H1 (cell line): ENCODE data around the gene GPRASP1. TPM values are rescaled to one million over a fixed set of nuclear protein-coding genes. Genes with fewer than 3 reads are reported as not detected.

ENCODE experiments used
- CTCF ChIA-PET: fragments of 300-600 bp; sonication (Branson Sonifier 250); formaldehyde crosslinking; loops from one replicate; lab custom pipeline; 2021; ENCODE audit not compliant: partially characterized antibody; lab: Charles Lee
- POLR2A ChIA-PET: fragments of 300-600 bp; sonication (Branson Sonifier 250); formaldehyde crosslinking; loops from one replicate; lab custom pipeline; 2021; ENCODE audit warnings: inconsistent platforms; ENCODE audit not compliant: partially characterized antibody; lab: Charles Lee
- DNase-seq, 2 experiments: peaks; one replicate each; pipeline versions ENCODE4 v3.0.0 to v3.0.0-alpha.2; 2010 to 2022; ENCODE audit warnings: low spot score in 2 of 2, low read depth in 1 of 2, mixed read lengths in 1 of 2
- FAIRE-seq: peaks from 2 replicates; lab custom pipeline; 2011; peaks lifted over from hg19 to GRCh38; lab: Jason Lieb, UNC
- H2AFZ ChIP-seq: 2 replicates; pipeline ENCODE4 v1.8.1; 2012; ENCODE audit warnings: low read length, inconsistent platforms
- H2AK5ac ChIP-seq: 2 replicates; pipeline ENCODE4 v1.6.1; 2013; ENCODE audit warnings: low read depth, low read length
- H2BK120ac ChIP-seq: replicated peaks from 2 replicates; pipeline ENCODE3; 2013; ENCODE audit warnings: low read depth, low read length, inconsistent platforms
- H2BK12ac ChIP-seq: 2 replicates; pipeline ENCODE4 v1.6.1; 2013; ENCODE audit warnings: low read depth, low read length
- H2BK15ac ChIP-seq: 2 replicates; pipeline ENCODE4 v1.6.1; 2013; ENCODE audit warnings: low read length
- H2BK20ac ChIP-seq: 2 replicates; pipeline ENCODE4 v1.6.1; 2013; ENCODE audit warnings: low read length
- H2BK5ac ChIP-seq: 2 replicates; pipeline ENCODE4 v1.6.1; 2013; ENCODE audit warnings: low read depth, low read length
- H3K14ac ChIP-seq: 2 replicates; pipeline ENCODE4 v1.6.1; 2013; ENCODE audit warnings: inconsistent platforms; ENCODE audit not compliant: insufficient read length
- H3K18ac ChIP-seq: 2 replicates; pipeline ENCODE4 v1.6.1; 2013; ENCODE audit warnings: low read length; ENCODE audit errors: extremely low read depth
- H3K23ac ChIP-seq: 2 replicates; pipeline ENCODE4 v1.6.1; 2013; ENCODE audit warnings: inconsistent platforms; ENCODE audit not compliant: insufficient read length
- H3K23me2 ChIP-seq: 2 replicates; pipeline ENCODE4 v1.6.1; 2013; ENCODE audit warnings: low read depth, low read length
- H3K27ac ChIP-seq: 2 replicates; pipeline ENCODE4 v1.6.1; 2011; ENCODE audit warnings: low read depth, low read length, inconsistent platforms
- H3K27me3 ChIP-seq, 4 experiments: replicated peaks in 1 of 4; 1 replicate in 1 of 4; 2 replicates in 3 of 4; pipeline versions ENCODE4 v1.6.1 to v1.8.1; 2011 to 2013; ENCODE audit warnings: low read length in 3 of 4, mild to moderate bottlenecking in 3 of 4, inconsistent platforms in 2 of 4, mixed read lengths in 2 of 4, moderate library complexity in 1 of 4; ENCODE audit not compliant: control insufficient read depth in 3 of 4, insufficient read depth in 3 of 4; ENCODE audit errors: extremely low read depth in 1 of 4
- H3K36me3 ChIP-seq, 4 experiments: 2 replicates each; pipeline versions ENCODE4 v1.6.1 to v1.8.1; 2011 to 2013; ENCODE audit warnings: mild to moderate bottlenecking in 4 of 4, low read length in 3 of 4, moderate library complexity in 2 of 4, control low read depth in 1 of 4, inconsistent platforms in 1 of 4; ENCODE audit not compliant: insufficient read depth in 4 of 4, control insufficient read depth in 2 of 4
- H3K4ac ChIP-seq: replicated peaks from 2 replicates; pipeline ENCODE3; 2013; ENCODE audit warnings: low read length, low read depth, mixed read lengths, inconsistent platforms; ENCODE audit not compliant: insufficient read length
- H3K4me1 ChIP-seq, 4 experiments: replicated peaks in 1 of 4; 1 replicate in 1 of 4; 2 replicates in 3 of 4; pipeline versions ENCODE4 v1.6.1 to v1.8.1; 2011 to 2013; ENCODE audit warnings: low read length in 3 of 4, inconsistent platforms in 2 of 4, mixed read lengths in 1 of 4; ENCODE audit not compliant: insufficient read depth in 4 of 4, control insufficient read depth in 3 of 4
- H3K4me2 ChIP-seq, 2 experiments: 2 replicates each; pipeline versions ENCODE4 v1.6.1 to v1.8.1; 2011 to 2013; ENCODE audit warnings: low read depth in 2 of 2, low read length in 2 of 2, control low read depth in 1 of 2, inconsistent platforms in 1 of 2, mild to moderate bottlenecking in 1 of 2; ENCODE audit not compliant: insufficient read depth in 1 of 2
- H3K4me3 ChIP-seq, 4 experiments: fragments of 200-600, 300-600 bp in 1 of 4; sonication (generic), shearing (Covaris generic), sonication (Bioruptor Twin) in 1 of 4; 2 replicates each; pipeline versions ENCODE4 v1.5.1 to v1.8.1; 2011 to 2016; ENCODE audit warnings: low read length in 4 of 4, low read depth in 3 of 4, control low read depth in 2 of 4, inconsistent platforms in 2 of 4, mild to moderate bottlenecking in 2 of 4, mixed read lengths in 1 of 4, moderate library complexity in 1 of 4; ENCODE audit not compliant: insufficient read depth in 2 of 4; ENCODE audit errors: extremely low read depth in 1 of 4
- H3K56ac ChIP-seq: replicated peaks from 2 replicates; pipeline ENCODE3; 2013; ENCODE audit warnings: low read depth, mild to moderate bottlenecking, mixed read lengths, low read length, inconsistent platforms; ENCODE audit not compliant: insufficient read length
- H3K79me1 ChIP-seq: 2 replicates; pipeline ENCODE4 v1.6.1; 2013; ENCODE audit warnings: low read depth, low read length, control low read depth
- H3K79me2 ChIP-seq, 2 experiments: 2 replicates each; pipeline versions ENCODE4 v1.6.1 to v1.8.1; 2012 to 2013; ENCODE audit warnings: low read length in 2 of 2, mild to moderate bottlenecking in 2 of 2, inconsistent platforms in 1 of 2; ENCODE audit not compliant: insufficient read depth in 2 of 2, control insufficient read depth in 1 of 2
- H3K9ac ChIP-seq, 4 experiments: replicated peaks in 1 of 4; 1 replicate in 1 of 4; 2 replicates in 3 of 4; pipeline versions ENCODE4 v1.6.1 to v1.8.1; 2011 to 2013; ENCODE audit warnings: low read depth in 3 of 4, low read length in 3 of 4, control low read depth in 2 of 4, mild to moderate bottlenecking in 2 of 4, moderate library complexity in 2 of 4, inconsistent platforms in 1 of 4; ENCODE audit errors: extremely low read depth in 1 of 4
- H3K9me3 ChIP-seq, 2 experiments: 2 replicates each; pipeline versions ENCODE4 v1.6.1 to v1.8.1; 2012 to 2013; ENCODE audit warnings: mild to moderate bottlenecking in 2 of 2, moderate library complexity in 2 of 2, control low read depth in 1 of 2, inconsistent platforms in 1 of 2, low read depth in 1 of 2, low read length in 1 of 2, mixed read lengths in 1 of 2; ENCODE audit not compliant: insufficient read depth in 2 of 2
- H4K20me1 ChIP-seq, 2 experiments: replicated peaks in 1 of 2; 2 replicates each; pipeline versions ENCODE3 to v1.8.1; 2011 to 2013; ENCODE audit warnings: inconsistent platforms in 2 of 2, low read length in 2 of 2, mild to moderate bottlenecking in 1 of 2; ENCODE audit not compliant: insufficient read depth in 2 of 2, control insufficient read depth in 1 of 2
- H4K5ac ChIP-seq: 2 replicates; pipeline ENCODE4 v1.6.1; 2013; ENCODE audit warnings: low read length, low read depth, mixed read lengths, inconsistent platforms; ENCODE audit not compliant: insufficient read length
- H4K8ac ChIP-seq: 2 replicates; pipeline ENCODE4 v1.8.0; 2013; ENCODE audit warnings: mild to moderate bottlenecking, moderate library complexity, low read length, inconsistent platforms; ENCODE audit not compliant: insufficient read depth; ENCODE audit errors: extremely low read depth
- H4K91ac ChIP-seq: replicated peaks from 2 replicates; pipeline ENCODE3; 2013; ENCODE audit warnings: low read length, mixed read lengths, inconsistent platforms; ENCODE audit not compliant: insufficient read length
- CBX8 ChIP-seq: fragments of 300-800, 300-1000 bp; sonication (generic); IDR thresholded peaks from 2 replicates; pipeline ENCODE4 v1.7.1; 2016; ENCODE audit warnings: low read depth, low read length, borderline replicate concordance
- CEBPB ChIP-seq: IDR thresholded peaks from 2 replicates; pipeline ENCODE4 v1.6.1; 2012; ENCODE audit warnings: low read depth, low read length
- EZH2 ChIP-seq: fragments of 200-600 bp; sonication (generic); IDR thresholded peaks from 2 replicates; pipeline ENCODE4 v1.7.1; 2012; ENCODE audit warnings: low read depth, mild to moderate bottlenecking, moderate library complexity, low read length, inconsistent platforms; ENCODE audit not compliant: severe bottlenecking
- NRF1 ChIP-seq: IDR thresholded peaks from 2 replicates; pipeline ENCODE4 v1.6.1; 2011; ENCODE audit warnings: mild to moderate bottlenecking, low read depth, low read length, improper control_type of control experiment
- POLR2A ChIP-seq, 2 experiments: IDR thresholded peaks; 1 replicate in 1 of 2; 2 replicates in 1 of 2; pipeline ENCODE4 v1.6.1; 2011; ENCODE audit warnings: low read depth in 2 of 2, low read length in 2 of 2, mild to moderate bottlenecking in 2 of 2; ENCODE audit errors: control extremely low read depth in 1 of 2
- RBBP5 ChIP-seq: IDR thresholded peaks from 2 replicates; pipeline ENCODE4 v1.7.1; 2012; ENCODE audit warnings: low read depth, mild to moderate bottlenecking, inconsistent platforms, low read length, moderate library complexity, borderline replicate concordance
- RNF2 ChIP-seq: fragments of 200-900, 300-1000 bp; sonication (generic); IDR thresholded peaks from 2 replicates; pipeline ENCODE4 v1.7.1; 2016; ENCODE audit warnings: borderline replicate concordance, low read depth, mild to moderate bottlenecking, antibody characterized with exemption, low read length; ENCODE audit not compliant: poor library complexity, severe bottlenecking; ENCODE audit errors: missing control alignments
- RXRA ChIP-seq: IDR thresholded peaks from 2 replicates; pipeline ENCODE4 v1.6.1; 2011; ENCODE audit warnings: low read depth, mild to moderate bottlenecking, low read length, moderate library complexity; ENCODE audit not compliant: insufficient read depth
- WGBS, 2 experiments: shearing (Covaris generic) in 1 of 2; methylation state at CpG; one replicate each; pipeline versions ENCODE4 v1.1.6 to v1.1.7; 2013 to 2015; ENCODE audit warnings: low lambda C conversion rate in 2 of 2, mixed read lengths in 2 of 2, inconsistent platforms in 1 of 2, low coverage in 1 of 2, missing lambda C conversion rate in 1 of 2; ENCODE audit not compliant: insufficient replicate concordance in 2 of 2, insufficient coverage in 1 of 2, insufficient read length in 1 of 2; ENCODE audit errors: extremely low coverage in 1 of 2, missing lambda C conversion rate in 1 of 2; 5-methylcytosine and 5-hydroxymethylcytosine counted together
- polyA plus RNA-seq, 7 experiments: library from polyadenylated mRNA; depleted of rRNA in 3 of 7; stranded (reverse) in 5 of 7; unstranded in 2 of 7; fragments of >200 nt in 5 of 7; fragments of 200-250 nt in 2 of 7; gene quantifications; 1 replicate in 5 of 7; 2 replicates in 1 of 7; 4 replicates in 1 of 7; pipeline versions ENCODE4 v1.2.1 to v1.2.3, GENCODE V29; 2011 to 2013; ENCODE audit warnings: missing spikeins in 2 of 7, mixed read lengths in 2 of 7
- total RNA-seq: library from RNA; stranded (reverse); fragmentation: NEBNext Ultra II Directional; extraction: Animal tissue kit (Norgen Biotek cat#: 25700); gene quantifications from 2 replicates; pipeline ENCODE4 v1.2.1, GENCODE V29; 2021
- TF ChIP-seq, protein P1 (sequence below): IDR thresholded peaks from 2 replicates; pipeline ENCODE4 v1.6.1; 2012; ENCODE audit warnings: low read length, inconsistent platforms

GPRASP1 gene
- total and polyA plus RNA-seq, 2 of the 8 experiments (the other 6 are each of a cell fraction or from before 2014, with no cell fraction given) = 0.65 to 2.0 TPM

DNA sequence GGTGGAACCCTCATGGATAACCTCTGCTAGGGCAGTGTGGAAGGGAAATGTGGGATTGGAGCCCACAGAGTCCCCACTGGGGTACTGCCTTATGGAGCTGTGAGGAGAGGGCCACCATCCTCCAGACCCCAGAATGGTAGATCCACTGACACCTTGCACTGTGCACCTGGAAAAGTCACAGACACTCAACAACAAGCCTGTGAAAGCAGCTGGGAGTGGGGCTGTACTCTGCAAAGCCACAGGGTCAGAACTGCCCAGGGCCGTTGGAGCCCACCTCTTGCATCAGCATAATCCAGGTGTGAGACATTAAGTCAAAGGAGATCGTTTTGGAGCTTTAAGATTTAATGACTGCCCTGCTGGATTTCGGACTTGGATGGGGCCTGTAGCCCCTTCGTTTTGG, 40.4 kb upstream of the GPRASP1 start:
- Histone ChIP-seq H3K4me1 (no peaks in the 10 kb centered on the region), H3K9ac (no peak overlapping the region), H3K4ac (no peak overlapping the region), H2AK5ac (no peak overlapping the region), H3K14ac (no peak overlapping the region), H2AFZ (no peak overlapping the region), H3K23ac (no peak overlapping the region), H3K23me2 (no peaks in the 10 kb centered on the region), H2BK20ac (no peak overlapping the region), H3K79me1 (no peaks in the 10 kb centered on the region), H3K79me2 (peaks cover 0 to 4% of the 10 kb centered on the region in 2 experiments; a peak in 2 of 4 replicates), H2BK15ac (no peak overlapping the region), H3K36me3 (no peaks in the 10 kb centered on the region; a peak in 1 of 8 replicates), H3K56ac (no peak overlapping the region), H3K4me3 (no peak overlapping the region), H2BK5ac (no peak overlapping the region), H4K8ac (no peak overlapping the region), H3K18ac (no peak overlapping the region), H3K27ac (no peak overlapping the region), H3K9me3 (no peaks in the 10 kb centered on the region), H4K91ac (no peak overlapping the region), H4K5ac (no peak overlapping the region), H3K4me2 (no peak overlapping the region), H2BK120ac (no peak overlapping the region), H4K20me1 (no peaks in the 10 kb centered on the region), H3K27me3 (no peaks in the 10 kb centered on the region), H2BK12ac (no peak overlapping the region)
- 90% methylated on average over 4 of the region's 4 CpGs; no CpG with 5 or more reads in 1 of the 2 experiments for WGBS, 2 experiments
- no peak for DNase-seq
- no peak for FAIRE-seq
- ChIA-PET CTCF (no interaction called here), POLR2A (no interaction called here)
- TF ChIP-seq RXRA (no peak), NRF1 (no peak), RBBP5 (no peak), CEBPB (no peak), RNF2 (no peak), POLR2A (IDR thresholded peaks at IDR 0.05; ENCODE audit: control extremely low read depth in 1 of 2, low read depth in 2 of 2, low read length in 2 of 2) (no peak), EZH2 (no peak), CBX8 (no peak)
- TF ChIP-seq, protein P1, sequence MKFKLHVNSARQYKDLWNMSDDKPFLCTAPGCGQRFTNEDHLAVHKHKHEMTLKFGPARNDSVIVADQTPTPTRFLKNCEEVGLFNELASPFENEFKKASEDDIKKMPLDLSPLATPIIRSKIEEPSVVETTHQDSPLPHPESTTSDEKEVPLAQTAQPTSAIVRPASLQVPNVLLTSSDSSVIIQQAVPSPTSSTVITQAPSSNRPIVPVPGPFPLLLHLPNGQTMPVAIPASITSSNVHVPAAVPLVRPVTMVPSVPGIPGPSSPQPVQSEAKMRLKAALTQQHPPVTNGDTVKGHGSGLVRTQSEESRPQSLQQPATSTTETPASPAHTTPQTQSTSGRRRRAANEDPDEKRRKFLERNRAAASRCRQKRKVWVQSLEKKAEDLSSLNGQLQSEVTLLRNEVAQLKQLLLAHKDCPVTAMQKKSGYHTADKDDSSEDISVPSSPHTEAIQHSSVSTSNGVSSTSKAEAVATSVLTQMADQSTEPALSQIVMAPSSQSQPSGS = no peak
